HepG2 (cell line): ENCODE data around the gene POFUT2.
"Not testable (repeated sequence)": the region's sequence is repeated elsewhere in the genome, so short reads cannot be mapped to it uniquely, and the experiment has no call there.

ENCODE experiments used
- CBX1 ChIP-seq: IDR thresholded peaks from one replicate; pipeline ENCODE4 v1.6.1; 2016; ENCODE audit warnings: antibody characterized with exemption, low read depth
- NR2F2 ChIP-seq: IDR thresholded peaks from 2 replicates; pipeline ENCODE4 v1.6.1; 2012; ENCODE audit warnings: low read depth, inconsistent platforms, borderline replicate concordance
- PHB2 ChIP-seq: fragments of 450-650 bp; IDR thresholded peaks from 2 replicates; pipeline ENCODE4 v1.6.1; 2018; ENCODE audit not compliant: partially characterized antibody
- POLR2G ChIP-seq: fragments of 200-400 bp; formaldehyde crosslinking; IDR thresholded peaks from 2 replicates; pipeline ENCODE4 v1.6.1; 2018; ENCODE audit warnings: mild to moderate bottlenecking, low read depth, low read length, moderate library complexity
- PRPF4 ChIP-seq: fragments of 200-400 bp; formaldehyde crosslinking; IDR thresholded peaks from 2 replicates; pipeline ENCODE4 v1.6.1; 2016; ENCODE audit warnings: low read length, low read depth; ENCODE audit not compliant: poor library complexity, severe bottlenecking
- RNF2 ChIP-seq: fragments of 450-650 bp; conservative IDR thresholded peaks from 2 replicates; pipeline ENCODE4 v1.6.1; 2016; ENCODE audit warnings: low read depth
- XRCC5 ChIP-seq: fragments of 200-400 bp; formaldehyde crosslinking; optimal IDR thresholded peaks from 2 replicates; pipeline ENCODE3; 2017; ENCODE audit warnings: mild to moderate bottlenecking, low read length
- ZBTB7A ChIP-seq: sonication (generic); formaldehyde crosslinking; IDR thresholded peaks from 2 replicates; pipeline ENCODE4 v1.8.0; 2022; ENCODE audit warnings: mild to moderate bottlenecking, missing genetic modification reagents
- ZNF274 ChIP-seq: sonication (generic); formaldehyde crosslinking; IDR thresholded peaks from 2 replicates; pipeline ENCODE4 v1.5.1; 2020; ENCODE audit warnings: mild to moderate bottlenecking, missing genetic modification reagents
- TF ChIP-seq, protein P1 (sequence below): sonication (generic); formaldehyde crosslinking; IDR thresholded peaks from 2 replicates; pipeline ENCODE4 v1.4.0; 2020; ENCODE audit warnings: low read depth, missing genetic modification reagents
- TF ChIP-seq, protein P2 (sequence below): sonication (generic); formaldehyde crosslinking; IDR thresholded peaks from 2 replicates; pipeline ENCODE4 v1.5.0; 2020; ENCODE audit warnings: mild to moderate bottlenecking, missing genetic modification reagents
- TF ChIP-seq, protein P3 (sequence below): sonication (generic); formaldehyde crosslinking; IDR thresholded peaks from 2 replicates; pipeline ENCODE4 v1.9.0; 2021; ENCODE audit warnings: mild to moderate bottlenecking, missing genetic modification reagents
- TF ChIP-seq, protein P4 (sequence below): sonication (generic); formaldehyde crosslinking; IDR thresholded peaks from 2 replicates; pipeline ENCODE4 v1.5.0; 2020; ENCODE audit warnings: mild to moderate bottlenecking, missing genetic modification reagents, moderate library complexity
- TF ChIP-seq, protein P5 (sequence below): sonication (generic); formaldehyde crosslinking; IDR thresholded peaks from 2 replicates; pipeline ENCODE4 v1.4.0; 2020; ENCODE audit warnings: mild to moderate bottlenecking, missing genetic modification reagents

DNA sequence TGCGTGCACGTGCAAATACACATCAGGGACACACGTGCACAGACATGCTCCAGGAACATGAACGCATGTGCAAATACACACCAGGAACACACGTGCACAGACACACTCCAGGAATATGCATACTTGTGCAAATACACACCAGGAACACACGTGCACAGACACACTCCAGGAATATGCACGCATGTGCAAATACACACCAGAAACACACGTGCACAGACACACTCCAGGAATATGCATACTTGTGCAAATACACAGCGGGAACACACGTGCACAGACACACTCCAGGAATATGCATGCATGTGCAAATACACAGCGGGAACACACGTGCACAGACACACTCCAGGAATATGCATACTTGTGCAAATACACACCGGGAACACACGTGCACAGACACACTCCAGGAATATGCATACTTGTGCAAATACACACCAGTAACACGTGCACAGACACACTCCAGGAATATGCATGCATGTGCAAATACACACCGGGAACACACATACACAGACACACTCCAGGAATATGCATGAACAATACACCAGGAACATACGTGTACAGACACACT, 20.0 kb upstream of the POFUT2 start:
- TF ChIP-seq, protein P1, sequence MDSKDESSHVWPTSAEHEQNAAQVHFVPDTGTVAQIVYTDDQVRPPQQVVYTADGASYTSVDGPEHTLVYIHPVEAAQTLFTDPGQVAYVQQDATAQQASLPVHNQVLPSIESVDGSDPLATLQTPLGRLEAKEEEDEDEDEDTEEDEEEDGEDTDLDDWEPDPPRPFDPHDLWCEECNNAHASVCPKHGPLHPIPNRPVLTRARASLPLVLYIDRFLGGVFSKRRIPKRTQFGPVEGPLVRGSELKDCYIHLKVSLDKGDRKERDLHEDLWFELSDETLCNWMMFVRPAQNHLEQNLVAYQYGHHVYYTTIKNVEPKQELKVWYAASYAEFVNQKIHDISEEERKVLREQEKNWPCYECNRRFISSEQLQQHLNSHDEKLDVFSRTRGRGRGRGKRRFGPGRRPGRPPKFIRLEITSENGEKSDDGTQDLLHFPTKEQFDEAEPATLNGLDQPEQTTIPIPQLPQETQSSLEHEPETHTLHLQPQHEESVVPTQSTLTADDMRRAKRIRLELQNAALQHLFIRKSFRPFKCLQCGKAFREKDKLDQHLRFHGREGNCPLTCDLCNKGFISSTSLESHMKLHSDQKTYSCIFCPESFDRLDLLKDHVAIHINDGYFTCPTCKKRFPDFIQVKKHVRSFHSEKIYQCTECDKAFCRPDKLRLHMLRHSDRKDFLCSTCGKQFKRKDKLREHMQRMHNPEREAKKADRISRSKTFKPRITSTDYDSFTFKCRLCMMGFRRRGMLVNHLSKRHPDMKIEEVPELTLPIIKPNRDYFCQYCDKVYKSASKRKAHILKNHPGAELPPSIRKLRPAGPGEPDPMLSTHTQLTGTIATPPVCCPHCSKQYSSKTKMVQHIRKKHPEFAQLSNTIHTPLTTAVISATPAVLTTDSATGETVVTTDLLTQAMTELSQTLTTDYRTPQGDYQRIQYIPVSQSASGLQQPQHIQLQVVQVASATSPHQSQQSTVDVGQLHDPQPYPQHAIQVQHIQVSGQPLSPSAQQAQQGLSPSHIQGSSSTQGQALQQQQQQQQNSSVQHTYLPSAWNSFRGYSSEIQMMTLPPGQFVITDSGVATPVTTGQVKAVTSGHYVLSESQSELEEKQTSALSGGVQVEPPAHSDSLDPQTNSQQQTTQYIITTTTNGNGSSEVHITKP = not testable (repeated sequence)
- TF ChIP-seq, protein P2, sequence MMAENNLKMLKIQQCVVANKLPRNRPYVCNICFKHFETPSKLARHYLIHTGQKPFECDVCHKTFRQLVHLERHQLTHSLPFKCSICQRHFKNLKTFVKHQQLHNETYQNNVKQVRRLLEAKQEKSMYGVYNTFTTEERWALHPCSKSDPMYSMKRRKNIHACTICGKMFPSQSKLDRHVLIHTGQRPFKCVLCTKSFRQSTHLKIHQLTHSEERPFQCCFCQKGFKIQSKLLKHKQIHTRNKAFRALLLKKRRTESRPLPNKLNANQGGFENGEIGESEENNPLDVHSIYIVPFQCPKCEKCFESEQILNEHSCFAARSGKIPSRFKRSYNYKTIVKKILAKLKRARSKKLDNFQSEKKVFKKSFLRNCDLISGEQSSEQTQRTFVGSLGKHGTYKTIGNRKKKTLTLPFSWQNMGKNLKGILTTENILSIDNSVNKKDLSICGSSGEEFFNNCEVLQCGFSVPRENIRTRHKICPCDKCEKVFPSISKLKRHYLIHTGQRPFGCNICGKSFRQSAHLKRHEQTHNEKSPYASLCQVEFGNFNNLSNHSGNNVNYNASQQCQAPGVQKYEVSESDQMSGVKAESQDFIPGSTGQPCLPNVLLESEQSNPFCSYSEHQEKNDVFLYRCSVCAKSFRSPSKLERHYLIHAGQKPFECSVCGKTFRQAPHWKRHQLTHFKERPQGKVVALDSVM = not testable (repeated sequence)
- TF ChIP-seq ZNF274; POLR2G; XRCC5; PHB2; ZBTB7A (CRISPR knock-in tag); NR2F2; RNF2; CBX1; PRPF4: not testable (repeated sequence)
- TF ChIP-seq, protein P3, sequence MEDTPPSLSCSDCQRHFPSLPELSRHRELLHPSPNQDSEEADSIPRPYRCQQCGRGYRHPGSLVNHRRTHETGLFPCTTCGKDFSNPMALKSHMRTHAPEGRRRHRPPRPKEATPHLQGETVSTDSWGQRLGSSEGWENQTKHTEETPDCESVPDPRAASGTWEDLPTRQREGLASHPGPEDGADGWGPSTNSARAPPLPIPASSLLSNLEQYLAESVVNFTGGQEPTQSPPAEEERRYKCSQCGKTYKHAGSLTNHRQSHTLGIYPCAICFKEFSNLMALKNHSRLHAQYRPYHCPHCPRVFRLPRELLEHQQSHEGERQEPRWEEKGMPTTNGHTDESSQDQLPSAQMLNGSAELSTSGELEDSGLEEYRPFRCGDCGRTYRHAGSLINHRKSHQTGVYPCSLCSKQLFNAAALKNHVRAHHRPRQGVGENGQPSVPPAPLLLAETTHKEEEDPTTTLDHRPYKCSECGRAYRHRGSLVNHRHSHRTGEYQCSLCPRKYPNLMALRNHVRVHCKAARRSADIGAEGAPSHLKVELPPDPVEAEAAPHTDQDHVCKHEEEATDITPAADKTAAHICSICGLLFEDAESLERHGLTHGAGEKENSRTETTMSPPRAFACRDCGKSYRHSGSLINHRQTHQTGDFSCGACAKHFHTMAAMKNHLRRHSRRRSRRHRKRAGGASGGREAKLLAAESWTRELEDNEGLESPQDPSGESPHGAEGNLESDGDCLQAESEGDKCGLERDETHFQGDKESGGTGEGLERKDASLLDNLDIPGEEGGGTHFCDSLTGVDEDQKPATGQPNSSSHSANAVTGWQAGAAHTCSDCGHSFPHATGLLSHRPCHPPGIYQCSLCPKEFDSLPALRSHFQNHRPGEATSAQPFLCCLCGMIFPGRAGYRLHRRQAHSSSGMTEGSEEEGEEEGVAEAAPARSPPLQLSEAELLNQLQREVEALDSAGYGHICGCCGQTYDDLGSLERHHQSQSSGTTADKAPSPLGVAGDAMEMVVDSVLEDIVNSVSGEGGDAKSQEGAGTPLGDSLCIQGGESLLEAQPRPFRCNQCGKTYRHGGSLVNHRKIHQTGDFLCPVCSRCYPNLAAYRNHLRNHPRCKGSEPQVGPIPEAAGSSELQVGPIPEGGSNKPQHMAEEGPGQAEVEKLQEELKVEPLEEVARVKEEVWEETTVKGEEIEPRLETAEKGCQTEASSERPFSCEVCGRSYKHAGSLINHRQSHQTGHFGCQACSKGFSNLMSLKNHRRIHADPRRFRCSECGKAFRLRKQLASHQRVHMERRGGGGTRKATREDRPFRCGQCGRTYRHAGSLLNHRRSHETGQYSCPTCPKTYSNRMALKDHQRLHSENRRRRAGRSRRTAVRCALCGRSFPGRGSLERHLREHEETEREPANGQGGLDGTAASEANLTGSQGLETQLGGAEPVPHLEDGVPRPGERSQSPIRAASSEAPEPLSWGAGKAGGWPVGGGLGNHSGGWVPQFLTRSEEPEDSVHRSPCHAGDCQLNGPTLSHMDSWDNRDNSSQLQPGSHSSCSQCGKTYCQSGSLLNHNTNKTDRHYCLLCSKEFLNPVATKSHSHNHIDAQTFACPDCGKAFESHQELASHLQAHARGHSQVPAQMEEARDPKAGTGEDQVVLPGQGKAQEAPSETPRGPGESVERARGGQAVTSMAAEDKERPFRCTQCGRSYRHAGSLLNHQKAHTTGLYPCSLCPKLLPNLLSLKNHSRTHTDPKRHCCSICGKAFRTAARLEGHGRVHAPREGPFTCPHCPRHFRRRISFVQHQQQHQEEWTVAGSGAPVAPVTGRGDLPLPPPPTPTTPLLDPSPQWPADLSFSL (CRISPR knock-in tag) = peak; percentile 74; the same call in 1 of the 2 replicates
- TF ChIP-seq, protein P4, sequence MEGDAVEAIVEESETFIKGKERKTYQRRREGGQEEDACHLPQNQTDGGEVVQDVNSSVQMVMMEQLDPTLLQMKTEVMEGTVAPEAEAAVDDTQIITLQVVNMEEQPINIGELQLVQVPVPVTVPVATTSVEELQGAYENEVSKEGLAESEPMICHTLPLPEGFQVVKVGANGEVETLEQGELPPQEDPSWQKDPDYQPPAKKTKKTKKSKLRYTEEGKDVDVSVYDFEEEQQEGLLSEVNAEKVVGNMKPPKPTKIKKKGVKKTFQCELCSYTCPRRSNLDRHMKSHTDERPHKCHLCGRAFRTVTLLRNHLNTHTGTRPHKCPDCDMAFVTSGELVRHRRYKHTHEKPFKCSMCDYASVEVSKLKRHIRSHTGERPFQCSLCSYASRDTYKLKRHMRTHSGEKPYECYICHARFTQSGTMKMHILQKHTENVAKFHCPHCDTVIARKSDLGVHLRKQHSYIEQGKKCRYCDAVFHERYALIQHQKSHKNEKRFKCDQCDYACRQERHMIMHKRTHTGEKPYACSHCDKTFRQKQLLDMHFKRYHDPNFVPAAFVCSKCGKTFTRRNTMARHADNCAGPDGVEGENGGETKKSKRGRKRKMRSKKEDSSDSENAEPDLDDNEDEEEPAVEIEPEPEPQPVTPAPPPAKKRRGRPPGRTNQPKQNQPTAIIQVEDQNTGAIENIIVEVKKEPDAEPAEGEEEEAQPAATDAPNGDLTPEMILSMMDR = not testable (repeated sequence)
- TF ChIP-seq, protein P5, sequence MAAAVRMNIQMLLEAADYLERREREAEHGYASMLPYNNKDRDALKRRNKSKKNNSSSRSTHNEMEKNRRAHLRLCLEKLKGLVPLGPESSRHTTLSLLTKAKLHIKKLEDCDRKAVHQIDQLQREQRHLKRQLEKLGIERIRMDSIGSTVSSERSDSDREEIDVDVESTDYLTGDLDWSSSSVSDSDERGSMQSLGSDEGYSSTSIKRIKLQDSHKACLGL (CRISPR knock-in tag) = not testable (repeated sequence)
